HepG2 (cell line): ENCODE data around the gene ARHGAP25.

Source experiments
- ERF ChIP-seq: IDR thresholded peaks from 2 replicates; pipeline ENCODE4 v1.6.1; 2018; ENCODE audit warnings: missing biosample characterization, missing genetic modification reagents
- POLR2A ChIP-seq, 2 experiments: IDR thresholded peaks; 2 replicates each; pipeline ENCODE4 v1.6.1; 2011; ENCODE audit warnings: low read depth in 2 of 2, low read length in 2 of 2, mild to moderate bottlenecking in 1 of 2, moderate library complexity in 1 of 2; ENCODE audit not compliant: insufficient read depth in 1 of 2
- STAG1 ChIP-seq: sonication (generic); formaldehyde crosslinking; IDR thresholded peaks from 2 replicates; pipeline ENCODE4 v1.4.0; 2020; ENCODE audit warnings: missing genetic modification reagents
- TAF1 ChIP-seq: sonication (generic); formaldehyde crosslinking; IDR thresholded peaks from 2 replicates; pipeline ENCODE4 v1.4.0; 2020; ENCODE audit warnings: missing genetic modification reagents
- YEATS4 ChIP-seq: sonication (generic); formaldehyde crosslinking; IDR thresholded peaks from 2 replicates; pipeline ENCODE4 v1.4.0; 2020; ENCODE audit warnings: missing genetic modification reagents, borderline replicate concordance
- ZNF121 ChIP-seq: sonication (generic); formaldehyde crosslinking; IDR thresholded peaks from 2 replicates; pipeline ENCODE4 v1.5.0; 2020; ENCODE audit warnings: mild to moderate bottlenecking, missing genetic modification reagents
- ZNF501 ChIP-seq: sonication (generic); formaldehyde crosslinking; IDR thresholded peaks from 2 replicates; pipeline ENCODE4 v1.5.1; 2020; ENCODE audit warnings: mild to moderate bottlenecking, moderate library complexity, missing genetic modification reagents
- ZSCAN9 ChIP-seq: IDR thresholded peaks from 2 replicates; pipeline ENCODE4 v1.6.1; 2016; ENCODE audit warnings: borderline replicate concordance
- TF ChIP-seq, protein P1 (sequence below): sonication (generic); formaldehyde crosslinking; IDR thresholded peaks from 2 replicates; pipeline ENCODE4 v1.5.0; 2020; ENCODE audit warnings: mild to moderate bottlenecking, missing genetic modification reagents, moderate library complexity

GRCh38 chr2:68807821-68808266 is 73.2 kb downstream of the ARHGAP25 start:
- TF ChIP-seq ZNF501 (CRISPR knock-in tag) (no peak), TAF1 (CRISPR knock-in tag) (no peak), ZNF121 (no peak), ZSCAN9 (CRISPR knock-in tag) (no peak), YEATS4 (CRISPR knock-in tag) (no peak), POLR2A (IDR thresholded peaks at IDR 0.05; ENCODE audit: insufficient read depth in 1 of 2, low read depth in 2 of 2, low read length in 2 of 2) (no peak), ERF (CRISPR knock-in tag) (no peak), STAG1 (CRISPR knock-in tag) (no peak)
- TF ChIP-seq, protein P1, sequence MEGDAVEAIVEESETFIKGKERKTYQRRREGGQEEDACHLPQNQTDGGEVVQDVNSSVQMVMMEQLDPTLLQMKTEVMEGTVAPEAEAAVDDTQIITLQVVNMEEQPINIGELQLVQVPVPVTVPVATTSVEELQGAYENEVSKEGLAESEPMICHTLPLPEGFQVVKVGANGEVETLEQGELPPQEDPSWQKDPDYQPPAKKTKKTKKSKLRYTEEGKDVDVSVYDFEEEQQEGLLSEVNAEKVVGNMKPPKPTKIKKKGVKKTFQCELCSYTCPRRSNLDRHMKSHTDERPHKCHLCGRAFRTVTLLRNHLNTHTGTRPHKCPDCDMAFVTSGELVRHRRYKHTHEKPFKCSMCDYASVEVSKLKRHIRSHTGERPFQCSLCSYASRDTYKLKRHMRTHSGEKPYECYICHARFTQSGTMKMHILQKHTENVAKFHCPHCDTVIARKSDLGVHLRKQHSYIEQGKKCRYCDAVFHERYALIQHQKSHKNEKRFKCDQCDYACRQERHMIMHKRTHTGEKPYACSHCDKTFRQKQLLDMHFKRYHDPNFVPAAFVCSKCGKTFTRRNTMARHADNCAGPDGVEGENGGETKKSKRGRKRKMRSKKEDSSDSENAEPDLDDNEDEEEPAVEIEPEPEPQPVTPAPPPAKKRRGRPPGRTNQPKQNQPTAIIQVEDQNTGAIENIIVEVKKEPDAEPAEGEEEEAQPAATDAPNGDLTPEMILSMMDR (CRISPR knock-in tag): no peak
